Smooth muscle cell (in vitro differentiated cells): Measurements from ENCODE around the gene AVP. TPM values are rescaled to one million over a fixed set of nuclear protein-coding genes. Genes with fewer than 3 reads are reported as not detected.

Experiments
- DNase-seq: peaks from one replicate; lab custom pipeline; 2025; ENCODE audit not compliant: unreplicated experiment; lab: John Stamatoyannopoulos, UW
- H2AFZ ChIP-seq: fragments of 200-600 bp; sonication (generic); 2 replicates; pipeline ENCODE4 v1.6.0; 2016; ENCODE audit warnings: antibody characterized with exemption, low read depth, mild to moderate bottlenecking
- H3F3A ChIP-seq: fragments of 200-600 bp; sonication (generic); 2 replicates; pipeline ENCODE4 v1.6.0; 2017; ENCODE audit warnings: antibody characterized with exemption, low read depth
- H3K27ac ChIP-seq: fragments of 200-600 bp; sonication (generic); 2 replicates; pipeline ENCODE4 v1.5.1; 2016; ENCODE audit warnings: low read depth, mild to moderate bottlenecking
- H3K27me3 ChIP-seq: fragments of 200-600 bp; sonication (generic); 2 replicates; pipeline ENCODE4 v1.6.1; 2016; ENCODE audit warnings: low read depth, mild to moderate bottlenecking
- H3K36me3 ChIP-seq: fragments of 200-600 bp; sonication (generic); 2 replicates; pipeline ENCODE4 v1.5.1; 2016; ENCODE audit warnings: low read depth
- H3K4me1 ChIP-seq: fragments of 200-600 bp; sonication (generic); 2 replicates; pipeline ENCODE4 v1.5.1; 2016; ENCODE audit warnings: low read depth
- H3K4me2 ChIP-seq: fragments of 200-600 bp; sonication (generic); 2 replicates; pipeline ENCODE4 v1.6.0; 2016; ENCODE audit warnings: mild to moderate bottlenecking
- H3K4me3 ChIP-seq: fragments of 200-600 bp; sonication (generic); 2 replicates; pipeline ENCODE4 v1.5.1; 2016; ENCODE audit warnings: mild to moderate bottlenecking
- H3K79me2 ChIP-seq: fragments of 200-600 bp; sonication (generic); 2 replicates; pipeline ENCODE4 v1.6.0; 2016; ENCODE audit warnings: low read depth, mild to moderate bottlenecking
- H3K9ac ChIP-seq: fragments of 200-600 bp; sonication (generic); 2 replicates; pipeline ENCODE4 v1.6.0; 2016; ENCODE audit warnings: low read depth
- H3K9me3 ChIP-seq: fragments of 200-600 bp; sonication (generic); replicated peaks from 2 replicates; pipeline ENCODE4 v1.5.1; 2016; ENCODE audit warnings: low read depth
- H4K20me1 ChIP-seq: fragments of 200-600 bp; sonication (generic); 2 replicates; pipeline ENCODE4 v1.6.0; 2016; ENCODE audit warnings: low read depth
- WGBS: methylation state at CpG from one replicate; pipeline ENCODE4 v1.1.7; 2016; ENCODE audit warnings: low lambda C conversion rate; 5-methylcytosine and 5-hydroxymethylcytosine counted together
- polyA plus RNA-seq: library from polyadenylated mRNA; unstranded; fragments of >200 nt; fragmentation: Nextera tagmentation; extraction: Ambion mirVana; gene quantifications from 2 replicates; pipeline ENCODE4 v1.2.1, GENCODE V29; 2016
- total RNA-seq: library from RNA; depleted of rRNA; stranded (reverse); fragments of >200 nt; gene quantifications from 2 replicates; pipeline ENCODE4 v1.2.3, GENCODE V29; 2014
- TF ChIP-seq, protein P1 (sequence below): fragments of 200-600 bp; sonication (generic); IDR thresholded peaks from 2 replicates; pipeline ENCODE4 v1.5.1; 2017; ENCODE audit warnings: borderline replicate concordance, mild to moderate bottlenecking, antibody characterized with exemption; ENCODE audit not compliant: insufficient read depth, poor library complexity, severe bottlenecking

AVP gene
- total and polyA plus RNA-seq, 2 experiments from 2014 or later = not detected

DNA sequence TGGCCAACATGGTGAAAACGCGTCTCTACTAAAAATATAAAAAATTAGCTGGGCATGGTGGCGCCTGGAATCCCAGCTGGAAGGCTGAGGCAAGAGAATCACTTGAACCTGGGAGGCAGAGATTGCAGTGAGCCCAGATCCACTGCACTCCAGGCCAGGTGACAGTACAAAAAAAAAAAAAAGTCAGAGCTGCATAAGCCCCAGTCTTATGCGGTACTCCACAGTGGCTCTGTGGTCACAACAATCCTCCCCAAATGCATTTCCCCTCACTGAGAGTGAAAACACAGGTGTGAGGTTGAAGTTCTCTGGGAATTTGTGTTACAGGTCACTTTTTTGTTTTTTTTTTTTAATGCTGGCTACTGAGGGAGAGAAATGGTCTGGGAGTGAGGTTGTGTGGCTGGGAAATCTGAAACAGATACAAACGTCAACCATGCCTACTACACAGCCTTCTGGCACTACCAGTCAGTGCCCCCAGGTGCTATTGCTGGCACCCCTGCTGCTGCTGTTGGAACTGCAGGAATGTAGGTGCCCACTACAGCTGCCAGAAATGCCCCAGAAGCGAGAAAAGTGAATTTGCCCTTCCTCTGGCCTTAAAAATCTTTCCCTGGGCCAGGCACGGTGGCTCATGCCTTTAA lies 33.0 kb downstream of the AVP start:
- DNase-seq = no peak
- Histone ChIP-seq H3K27me3 (no peaks in the 10 kb centered on the region), H3F3A (no peaks in the 10 kb centered on the region), H3K27ac (no peak overlapping the region), H3K9ac (no peak overlapping the region), H4K20me1 (no peaks in the 10 kb centered on the region), H3K36me3 (no peaks in the 10 kb centered on the region), H3K4me3 (no peak overlapping the region), H3K4me2 (no peak overlapping the region), H2AFZ (no peak overlapping the region), H3K9me3 (no peaks in the 10 kb centered on the region), H3K79me2 (peaks cover 9% of the 10 kb centered on the region), H3K4me1 (no peaks in the 10 kb centered on the region)
- WGBS = 77% methylated on average over 7 of the region's 7 CpGs
- TF ChIP-seq, protein P1, sequence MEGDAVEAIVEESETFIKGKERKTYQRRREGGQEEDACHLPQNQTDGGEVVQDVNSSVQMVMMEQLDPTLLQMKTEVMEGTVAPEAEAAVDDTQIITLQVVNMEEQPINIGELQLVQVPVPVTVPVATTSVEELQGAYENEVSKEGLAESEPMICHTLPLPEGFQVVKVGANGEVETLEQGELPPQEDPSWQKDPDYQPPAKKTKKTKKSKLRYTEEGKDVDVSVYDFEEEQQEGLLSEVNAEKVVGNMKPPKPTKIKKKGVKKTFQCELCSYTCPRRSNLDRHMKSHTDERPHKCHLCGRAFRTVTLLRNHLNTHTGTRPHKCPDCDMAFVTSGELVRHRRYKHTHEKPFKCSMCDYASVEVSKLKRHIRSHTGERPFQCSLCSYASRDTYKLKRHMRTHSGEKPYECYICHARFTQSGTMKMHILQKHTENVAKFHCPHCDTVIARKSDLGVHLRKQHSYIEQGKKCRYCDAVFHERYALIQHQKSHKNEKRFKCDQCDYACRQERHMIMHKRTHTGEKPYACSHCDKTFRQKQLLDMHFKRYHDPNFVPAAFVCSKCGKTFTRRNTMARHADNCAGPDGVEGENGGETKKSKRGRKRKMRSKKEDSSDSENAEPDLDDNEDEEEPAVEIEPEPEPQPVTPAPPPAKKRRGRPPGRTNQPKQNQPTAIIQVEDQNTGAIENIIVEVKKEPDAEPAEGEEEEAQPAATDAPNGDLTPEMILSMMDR = no peak

DNA sequence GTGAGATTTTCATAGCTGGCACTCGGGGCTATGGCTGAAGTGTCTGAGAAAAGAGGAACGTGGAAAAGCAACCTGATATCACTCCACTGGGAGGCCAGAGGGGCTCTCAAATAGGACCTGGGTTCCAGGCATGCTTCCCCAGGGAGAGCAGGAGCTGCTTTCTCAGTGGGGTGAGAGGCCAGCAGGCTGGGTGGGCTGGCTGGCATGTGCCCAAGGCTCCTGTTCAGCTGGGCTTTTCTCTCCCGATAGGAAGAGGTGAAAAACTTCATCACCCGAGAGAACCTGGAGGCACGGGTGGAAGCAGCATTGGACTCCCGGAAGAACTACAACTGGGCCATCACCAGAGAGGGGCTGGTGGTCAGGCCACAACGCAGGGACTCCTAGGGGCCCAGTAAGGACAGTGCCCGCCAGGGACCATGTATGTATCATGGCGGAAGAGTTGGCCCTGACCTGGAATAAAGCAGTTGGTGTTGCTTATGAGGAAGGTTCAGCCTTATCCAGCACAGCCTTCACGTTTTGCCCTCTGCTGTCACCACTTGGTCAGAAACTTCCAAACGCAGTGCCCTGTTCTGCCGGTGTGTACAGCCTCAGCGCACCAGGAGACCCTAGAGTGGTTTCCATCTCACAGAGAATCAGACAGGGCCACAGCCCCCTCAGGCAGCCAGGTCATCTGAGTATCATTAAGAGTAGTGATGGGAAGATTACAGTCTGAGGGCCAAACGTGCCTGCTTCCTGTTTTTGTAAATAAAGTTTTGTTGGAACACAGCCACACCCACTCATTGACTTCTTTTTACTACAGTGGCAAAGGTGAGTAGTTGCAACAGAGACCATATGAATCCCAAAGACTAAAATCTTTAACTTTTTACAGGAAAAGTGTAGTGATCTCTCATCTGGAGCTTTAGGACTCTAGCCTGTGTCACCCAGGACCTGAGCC lies 36.8 kb downstream of the AVP start:
- Histone ChIP-seq H3K27ac (no peak overlapping the region), H4K20me1 (no peaks in the 10 kb centered on the region), H3K4me2 (peak overlapping the region; percentile 97), H3K27me3 (no peaks in the 10 kb centered on the region), H3K4me1 (no peaks in the 10 kb centered on the region), H3K4me3 (peak overlapping the region; percentile 98), H3K79me2 (peaks cover 13% of the 10 kb centered on the region), H3K9ac (no peak overlapping the region), H3F3A (no peaks in the 10 kb centered on the region), H3K36me3 (no peaks in the 10 kb centered on the region), H2AFZ (no peak overlapping the region), H3K9me3 (no peaks in the 10 kb centered on the region)
- TF ChIP-seq, protein P1 = no peak
- 92% methylated on average over 14 of the region's 14 CpGs for WGBS
- no peak for DNase-seq

DNA sequence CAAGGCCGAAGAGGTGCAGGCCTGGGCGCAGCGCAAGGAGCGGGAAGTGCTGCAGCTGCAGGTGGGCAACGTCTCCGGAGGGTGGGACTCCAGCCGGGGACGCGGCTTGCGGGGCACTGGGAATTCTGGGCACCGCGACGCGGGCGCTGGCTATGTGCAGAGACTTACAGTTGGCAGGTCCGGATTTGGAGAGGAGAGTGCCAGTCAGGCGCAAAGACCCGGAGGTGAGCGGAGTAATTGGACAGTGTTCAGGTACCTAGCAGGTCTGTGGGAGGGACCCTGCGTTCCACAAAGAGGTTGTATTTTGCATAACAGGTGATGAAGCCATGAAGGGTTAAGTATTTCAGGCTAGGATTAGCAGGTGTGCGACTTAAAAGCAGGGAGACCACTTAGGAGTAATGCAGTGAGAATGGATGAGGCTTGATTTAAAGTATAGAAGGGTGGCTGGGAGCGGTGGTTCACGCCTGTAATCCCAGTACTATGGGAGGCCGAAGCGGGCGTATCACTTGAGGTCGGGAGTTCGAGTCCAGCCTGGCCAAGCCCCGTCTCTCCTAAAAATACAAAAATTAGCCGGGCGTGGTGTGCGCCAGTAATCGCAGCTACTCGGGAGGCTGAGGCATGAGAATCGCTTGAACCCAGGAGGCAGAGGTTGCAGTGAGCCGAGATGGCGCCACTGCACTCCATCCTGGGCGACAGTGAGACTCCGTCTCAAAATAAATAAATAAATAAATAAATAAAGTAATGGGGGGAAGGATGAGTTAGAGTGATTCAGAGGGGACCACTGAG lies 37.7 kb downstream of the AVP start:
- peaks cover 13% of the 10 kb centered on the region for H3K79me2 ChIP-seq
- no peaks in the 10 kb centered on the region for H4K20me1 ChIP-seq
- no peaks in the 10 kb centered on the region for H3K27me3 ChIP-seq
- H3K4me3 ChIP-seq = peak overlapping the region; percentile 98
- DNase-seq = no peak
- H3K4me1 ChIP-seq = no peaks in the 10 kb centered on the region
- no peaks in the 10 kb centered on the region for H3F3A ChIP-seq
- H2AFZ ChIP-seq = no peak overlapping the region
- peak overlapping the region; percentile 78 for H3K9ac ChIP-seq
- 41% methylated on average over 39 of the region's 39 CpGs for WGBS
- TF ChIP-seq, protein P1 = no peak
- H3K4me2 ChIP-seq = peak overlapping the region; percentile 97
- H3K36me3 ChIP-seq = no peaks in the 10 kb centered on the region
- H3K9me3 ChIP-seq = no peaks in the 10 kb centered on the region
- H3K27ac ChIP-seq = no peak overlapping the region
